Upper lobe of left lung (tissue), 6 donors: ENCODE measurements around the gene RHAG. TPM values are rescaled to one million over a fixed set of nuclear protein-coding genes. Genes with fewer than 3 reads are reported as not detected.

Source experiments
- ATAC-seq, 2 donors: fragments of 200-7000 bp; cut with Tn5 transposase; one replicate each; pipeline ENCODE4 v1.9.1; 2022; ENCODE audit warnings: mild to moderate bottlenecking in 2 of 2, moderate library complexity in 2 of 2; ENCODE audit not compliant: low FRiP score in 2 of 2
- DNase-seq, 2 donors: peaks; one replicate each; pipeline ENCODE4 v3.0.0-alpha.2; 2019 to 2020
- H3K27ac ChIP-seq, 4 donors: fragments of 200-600 bp; sonication (generic); one replicate each; pipeline ENCODE4 v1.5.1; 2016 to 2019
- H3K27me3 ChIP-seq, 4 donors: fragments of 200-600 bp; sonication (generic); one replicate each; pipeline ENCODE4 v1.5.1; 2017 to 2019
- H3K36me3 ChIP-seq, 4 donors: fragments of 200-600 bp; sonication (generic); one replicate each; pipeline ENCODE4 v1.5.1; 2016 to 2019
- H3K4me1 ChIP-seq, 4 donors: fragments of 200-600 bp; sonication (generic); one replicate each; pipeline ENCODE4 v1.5.1; 2018 to 2019
- H3K4me3 ChIP-seq, 4 donors: fragments of 200-600 bp; sonication (generic); one replicate each; pipeline ENCODE4 v1.5.1; 2017 to 2019; ENCODE audit warnings: mild to moderate bottlenecking in 2 of 4, moderate library complexity in 1 of 4
- H3K9me3 ChIP-seq, 4 donors: fragments of 200-600 bp; sonication (generic); one replicate each; pipeline ENCODE4 v1.5.1; 2018 to 2019
- EP300 ChIP-seq, 4 donors: sonication (generic); formaldehyde crosslinking; IDR thresholded peaks; one replicate each; pipeline ENCODE4 v1.5.1; 2017; ENCODE audit warnings: antibody characterized with exemption in 4 of 4, control low read depth in 2 of 4
- POLR2A ChIP-seq, 4 donors: fragments of 450-650 bp; IDR thresholded peaks; one replicate each; pipeline ENCODE4 v1.5.1; 2016 to 2017; ENCODE audit warnings: antibody characterized with exemption in 4 of 4, mild to moderate bottlenecking in 2 of 4
- POLR2AphosphoS5 ChIP-seq, 2 donors: sonication (generic); formaldehyde crosslinking; IDR thresholded peaks; one replicate each; pipeline ENCODE4 v1.5.1; 2017; ENCODE audit warnings: antibody characterized with exemption in 2 of 2
- WGBS, 2 donors: methylation state at CpG; one replicate each; pipeline ENCODE4 v1.1.5; 2017 to 2018; 5-methylcytosine and 5-hydroxymethylcytosine counted together
- total RNA-seq, 6 donors: library from RNA; depleted of rRNA in 4 of 6; stranded (reverse); fragments of >200 nt in 4 of 6; gene quantifications; one replicate each; pipeline versions ENCODE4 v1.1.0 to v1.2.1, GENCODE V29; 2016 to 2021
- TF ChIP-seq, protein P1 (sequence below), 6 experiments: fragments of 450-650 bp in 4 of 6; fragments of 200-600 bp in 2 of 6; sonication (generic) in 2 of 6; IDR thresholded peaks; one replicate each; pipeline ENCODE4 v1.5.1; 2016 to 2019; ENCODE audit warnings: antibody characterized with exemption in 6 of 6
- donor health status: DM: no; HTN: no; CAD: no; lungs with moderate emphysema.
- donor health status: DM: no; HTN: yes; CAD: no; lungs with severe emphysema.

RHAG gene
- total RNA-seq, 6 donors from 2014 or later: 0.46 to 0.81 (median 0.61) TPM; not detected in 3

- Histone ChIP-seq H3K4me3 (no peak overlapping the region), H3K9me3 (no peaks in the 10 kb centered on the region), H3K36me3 (no peaks in the 10 kb centered on the region), H3K27ac (no peak overlapping the region), H3K4me1 (no peaks in the 10 kb centered on the region), H3K27me3 (no peaks in the 10 kb centered on the region)
- no peak for TF ChIP-seq POLR2AphosphoS5 (IDR thresholded peaks at IDR 0.05)
- TF ChIP-seq, protein P1, sequence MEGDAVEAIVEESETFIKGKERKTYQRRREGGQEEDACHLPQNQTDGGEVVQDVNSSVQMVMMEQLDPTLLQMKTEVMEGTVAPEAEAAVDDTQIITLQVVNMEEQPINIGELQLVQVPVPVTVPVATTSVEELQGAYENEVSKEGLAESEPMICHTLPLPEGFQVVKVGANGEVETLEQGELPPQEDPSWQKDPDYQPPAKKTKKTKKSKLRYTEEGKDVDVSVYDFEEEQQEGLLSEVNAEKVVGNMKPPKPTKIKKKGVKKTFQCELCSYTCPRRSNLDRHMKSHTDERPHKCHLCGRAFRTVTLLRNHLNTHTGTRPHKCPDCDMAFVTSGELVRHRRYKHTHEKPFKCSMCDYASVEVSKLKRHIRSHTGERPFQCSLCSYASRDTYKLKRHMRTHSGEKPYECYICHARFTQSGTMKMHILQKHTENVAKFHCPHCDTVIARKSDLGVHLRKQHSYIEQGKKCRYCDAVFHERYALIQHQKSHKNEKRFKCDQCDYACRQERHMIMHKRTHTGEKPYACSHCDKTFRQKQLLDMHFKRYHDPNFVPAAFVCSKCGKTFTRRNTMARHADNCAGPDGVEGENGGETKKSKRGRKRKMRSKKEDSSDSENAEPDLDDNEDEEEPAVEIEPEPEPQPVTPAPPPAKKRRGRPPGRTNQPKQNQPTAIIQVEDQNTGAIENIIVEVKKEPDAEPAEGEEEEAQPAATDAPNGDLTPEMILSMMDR (IDR thresholded peaks at IDR 0.05): no peak
- no peak for TF ChIP-seq EP300 (IDR thresholded peaks at IDR 0.05)
- TF ChIP-seq POLR2A (IDR thresholded peaks at IDR 0.05): no peak
- ATAC-seq: no peak
- 66 to 82% methylated on average over 5 of the region's 5 CpGs for WGBS, 2 donors
- no peak for DNase-seq
Measured at GRCh38 chr6:49563006-49563886, 73.4 kb downstream of the RHAG start.

DNA sequence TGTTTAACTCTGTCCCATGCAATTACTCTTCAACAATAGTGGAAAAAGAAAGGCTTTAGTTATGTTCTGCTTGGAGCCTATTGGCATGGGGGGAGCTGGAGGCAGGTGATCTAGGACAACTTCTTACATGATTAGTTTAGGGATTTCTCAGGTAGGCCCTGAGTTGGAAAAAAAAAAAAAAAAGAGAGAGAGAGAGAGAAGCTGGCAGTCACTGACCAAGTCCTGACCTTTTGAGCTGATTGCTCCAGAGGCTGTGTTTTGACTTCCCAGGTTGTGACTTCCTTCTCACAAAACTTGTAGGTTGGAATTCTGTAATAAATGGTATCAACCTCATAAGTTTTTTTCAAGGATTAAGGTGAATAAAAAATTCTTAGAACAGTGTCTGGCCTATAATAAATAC, 78.4 kb downstream of the RHAG start:
- H3K36me3 ChIP-seq: no peaks in the 10 kb centered on the region
- no peaks in the 10 kb centered on the region for H3K9me3 ChIP-seq
- peaks cover 0 to 8% (median 0%) of the 10 kb centered on the region in 4 donors for H3K4me1 ChIP-seq
- no peak for ATAC-seq
- no peak overlapping the region for H3K4me3 ChIP-seq
- no peaks in the 10 kb centered on the region for H3K27me3 ChIP-seq
- DNase-seq: no peak
- H3K27ac ChIP-seq: no peak overlapping the region
- TF ChIP-seq POLR2A (IDR thresholded peaks at IDR 0.05) (no peak), POLR2AphosphoS5 (IDR thresholded peaks at IDR 0.05) (no peak), EP300 (IDR thresholded peaks at IDR 0.05) (no peak)
- TF ChIP-seq, protein P1 (IDR thresholded peaks at IDR 0.05): no peak

- Histone ChIP-seq H3K4me1 (peaks cover 0 to 8% (median 0%) of the 10 kb centered on the region in 4 donors), H3K4me3 (no peak overlapping the region), H3K9me3 (no peaks in the 10 kb centered on the region), H3K27me3 (no peaks in the 10 kb centered on the region), H3K36me3 (no peaks in the 10 kb centered on the region), H3K27ac (peak overlapping the region in 3 of 4 donors; percentile 27 to 62 (median 55))
- TF ChIP-seq POLR2AphosphoS5 (IDR thresholded peaks at IDR 0.05) (no peak), POLR2A (IDR thresholded peaks at IDR 0.05) (no peak), EP300 (IDR thresholded peaks at IDR 0.05) (no peak)
- TF ChIP-seq, protein P1 (IDR thresholded peaks at IDR 0.05): no peak
- no peak for DNase-seq
- no peak for ATAC-seq
- WGBS, 2 donors: 60 to 74% methylated on average over 3 of the region's 3 CpGs
Measured at GRCh38 chr6:49557177-49557576, 79.5 kb downstream of the RHAG start.

GRCh38 chr6:49556429-49556837, 80.2 kb downstream of the RHAG start:
- Histone ChIP-seq H3K36me3 (no peaks in the 10 kb centered on the region), H3K27me3 (no peaks in the 10 kb centered on the region), H3K4me3 (no peak overlapping the region), H3K9me3 (no peaks in the 10 kb centered on the region), H3K4me1 (peaks cover 1 to 11% (median 5%) of the 10 kb centered on the region in 4 donors), H3K27ac (peak overlapping the region in 3 of 4 donors; percentile 27 to 62 (median 55))
- ATAC-seq: peak; percentile 69 to 89
- DNase-seq: peak in 1 of 2 donors; percentile 63
- TF ChIP-seq, protein P1 (IDR thresholded peaks at IDR 0.05): no peak
- TF ChIP-seq EP300 (IDR thresholded peaks at IDR 0.05) (peak in 1 of 4 donors; percentile 55), POLR2A (IDR thresholded peaks at IDR 0.05) (no peak)
